GM18508 (cell line): ENCODE data around the gene NIPAL1.
"Not testable (repeated sequence)": the region's sequence is repeated elsewhere in the genome, so short reads cannot be mapped to it uniquely, and the experiment has no call there.

Source experiments
- ATAC-seq: cut with Tn5 transposase; IDR thresholded peaks from one replicate; pipeline ENCODE4 v1.9.1; 2021; ENCODE audit warnings: moderate number of reproducible peaks; ENCODE audit not compliant: insufficient read depth, unreplicated experiment

The NIPAL1 gene

DNA sequence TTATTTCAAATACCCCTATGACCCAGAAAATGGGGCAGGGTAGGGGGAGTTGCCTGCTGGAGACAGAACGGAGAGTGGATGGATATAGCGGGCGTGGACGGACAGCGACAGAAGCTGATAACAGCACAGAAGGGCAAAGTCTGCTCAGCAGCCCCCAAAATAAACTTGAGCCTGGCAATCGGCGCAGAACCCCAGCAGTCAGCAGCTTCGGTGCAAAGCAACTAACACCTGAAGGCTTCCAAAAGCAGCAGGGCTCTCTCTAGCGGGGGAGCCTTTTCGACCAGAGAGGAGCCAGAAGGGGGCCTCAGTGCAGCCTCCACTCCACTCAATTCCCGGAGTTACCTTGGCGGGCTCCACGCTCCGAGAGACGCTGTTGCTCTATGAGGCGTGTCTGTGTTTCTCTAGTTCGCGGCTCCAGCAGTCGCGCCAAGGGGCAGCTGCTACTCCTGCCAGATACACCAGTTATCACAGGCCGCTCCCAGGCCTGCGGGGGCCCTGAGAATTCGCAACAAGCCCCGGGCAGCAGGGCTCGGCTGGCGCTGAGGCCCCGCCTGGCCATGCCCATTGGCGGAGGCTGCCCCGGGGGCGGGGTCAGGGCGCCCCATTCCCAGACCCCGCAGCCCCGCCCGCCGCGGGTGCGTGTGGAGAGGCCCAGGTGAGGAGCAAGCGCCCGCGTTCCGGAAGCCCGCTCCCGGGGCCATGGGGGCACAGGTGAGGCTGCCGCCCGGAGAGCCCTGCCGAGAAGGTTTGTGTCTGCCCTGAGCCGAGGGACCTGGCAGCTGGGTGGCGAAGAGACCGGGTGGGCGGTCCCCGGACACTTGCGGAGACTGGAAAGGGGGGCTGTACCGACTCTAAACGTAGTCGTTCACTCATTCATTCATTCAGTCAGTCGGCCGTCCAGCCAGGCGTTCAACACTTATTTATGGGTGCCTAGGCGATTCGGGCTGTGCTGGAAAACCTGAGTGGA, at the start of gene NIPAL1, which contains the start of gene CNGA1:
Gene NIPAL1, plus strand, starts transcription at position 632 of the 967 bp plus-strand sequence. Its CDS starts 68 bp downstream, at position 700.
Gene CNGA1, minus strand, starts transcription at position 541 of the 967 bp plus-strand sequence. CDS start 63,992 bp downstream, outside the sequence.
- ATAC-seq: peak; percentile 68

DNA sequence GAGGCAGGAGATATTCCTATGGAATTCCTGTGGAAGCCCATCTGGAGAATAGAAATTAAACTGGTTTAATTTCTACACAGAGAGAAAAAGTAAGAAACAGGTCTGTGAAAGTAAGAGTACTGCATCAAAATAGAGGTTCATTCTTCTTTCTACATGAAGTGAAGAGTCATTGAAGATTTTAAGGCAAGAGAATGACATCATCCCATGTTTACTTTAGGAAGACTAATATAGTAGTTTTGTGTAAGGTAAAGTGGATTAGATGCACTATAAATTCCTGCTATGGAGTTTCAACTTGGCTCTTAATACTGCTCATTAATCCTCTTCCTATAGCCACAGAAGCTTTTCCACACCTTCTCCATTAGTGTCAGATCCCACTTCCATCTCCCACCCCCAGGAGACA, 47.7 kb upstream of the NIPAL1 start:
- no peak for ATAC-seq

DNA sequence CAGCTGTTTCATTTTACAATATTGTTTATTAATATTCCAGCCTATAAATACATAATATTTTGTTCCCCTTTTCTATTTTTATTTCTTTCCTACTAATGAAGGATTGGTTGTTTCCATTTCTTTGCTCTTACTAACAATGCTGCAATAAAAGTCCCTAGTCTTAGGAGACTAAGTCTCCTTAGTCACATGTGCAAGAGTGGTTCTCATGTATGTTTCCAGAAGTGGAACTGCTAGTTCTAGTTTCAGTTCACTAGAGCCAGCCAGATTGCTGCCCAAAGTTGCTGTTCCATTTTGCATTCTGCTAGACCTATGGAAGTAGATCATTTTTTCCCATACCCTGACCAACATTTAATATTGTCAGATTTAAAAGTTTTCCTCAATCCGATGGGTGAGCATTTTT, 44.4 kb upstream of the NIPAL1 start:
- peak; percentile 65 for ATAC-seq

GRCh38 chr4:47972721-47973120, 43.9 kb upstream of the NIPAL1 start:
- no peak for ATAC-seq

DNA sequence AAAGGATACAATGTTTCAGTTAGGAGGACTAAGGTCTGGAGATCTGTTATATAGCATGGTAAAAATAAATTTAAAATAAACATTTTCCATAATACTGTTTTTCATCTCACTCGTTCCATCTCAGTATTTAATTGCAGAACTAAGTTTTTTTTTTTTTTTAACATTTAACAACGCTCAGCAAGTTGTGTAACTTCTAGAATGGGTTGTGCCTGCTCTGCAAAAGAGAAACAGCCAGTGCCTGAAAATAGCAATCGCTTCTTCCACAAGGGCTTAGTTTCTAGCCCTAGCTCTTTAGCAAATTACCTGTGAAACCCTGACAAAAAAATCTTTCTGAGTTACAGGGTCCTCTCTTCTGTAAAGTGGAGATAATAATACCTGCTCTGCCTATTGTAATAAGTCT, 42.0 kb upstream of the NIPAL1 start:
- no peak for ATAC-seq

DNA sequence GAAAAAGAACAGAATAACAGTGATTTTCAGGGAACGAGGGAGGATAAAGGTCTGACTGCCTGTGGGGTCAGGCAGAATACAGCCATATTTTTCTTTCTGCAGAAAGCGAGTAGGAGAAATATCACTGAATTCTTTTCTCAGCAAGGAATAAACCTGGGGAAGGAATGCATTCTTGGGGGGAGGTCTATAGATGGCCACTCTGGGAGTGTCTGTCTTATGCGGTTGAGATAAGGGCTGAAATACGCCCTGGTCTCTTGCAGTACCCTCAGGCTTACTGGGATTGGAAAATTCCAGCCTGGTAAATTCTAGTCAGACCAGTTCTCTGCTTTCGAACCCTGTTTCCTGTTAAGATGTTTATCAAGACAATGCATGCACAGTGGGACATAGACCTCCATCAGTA, 26.4 kb upstream of the NIPAL1 start:
- ATAC-seq: no peak

GRCh38 chr4:47992475-47992874, 24.1 kb upstream of the NIPAL1 start:
- ATAC-seq: not testable (repeated sequence)

GRCh38 chr4:47996021-47996420, 20.6 kb upstream of the NIPAL1 start:
- ATAC-seq: no peak

DNA sequence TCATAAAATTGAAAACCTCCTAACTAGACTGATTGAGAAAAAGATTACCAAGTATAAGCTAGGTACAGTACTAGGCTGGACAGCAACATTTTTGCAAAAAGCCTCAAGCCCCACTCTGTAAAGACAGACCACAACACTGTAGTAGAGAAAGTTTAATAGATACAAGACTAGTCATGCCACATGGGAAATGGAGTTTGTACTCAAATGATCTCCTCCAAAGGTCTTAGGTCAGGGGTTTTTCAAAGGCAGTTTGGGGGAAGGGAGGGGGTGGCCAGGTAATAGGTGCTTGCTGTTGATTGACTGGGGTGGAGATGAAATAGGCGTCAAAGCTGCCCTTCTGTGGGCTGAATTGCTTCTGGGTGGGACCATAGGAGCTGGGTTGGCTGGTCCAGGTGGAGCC, 14.3 kb upstream of the NIPAL1 start:
- no peak for ATAC-seq

- ATAC-seq: not testable (repeated sequence)
These were observed 13.0 kb upstream of the NIPAL1 start for GRCh38 chr4:48003568-48003967.

- ATAC-seq: no peak
These were observed 10.8 kb upstream of the NIPAL1 start for GRCh38 chr4:48005781-48006180.

DNA sequence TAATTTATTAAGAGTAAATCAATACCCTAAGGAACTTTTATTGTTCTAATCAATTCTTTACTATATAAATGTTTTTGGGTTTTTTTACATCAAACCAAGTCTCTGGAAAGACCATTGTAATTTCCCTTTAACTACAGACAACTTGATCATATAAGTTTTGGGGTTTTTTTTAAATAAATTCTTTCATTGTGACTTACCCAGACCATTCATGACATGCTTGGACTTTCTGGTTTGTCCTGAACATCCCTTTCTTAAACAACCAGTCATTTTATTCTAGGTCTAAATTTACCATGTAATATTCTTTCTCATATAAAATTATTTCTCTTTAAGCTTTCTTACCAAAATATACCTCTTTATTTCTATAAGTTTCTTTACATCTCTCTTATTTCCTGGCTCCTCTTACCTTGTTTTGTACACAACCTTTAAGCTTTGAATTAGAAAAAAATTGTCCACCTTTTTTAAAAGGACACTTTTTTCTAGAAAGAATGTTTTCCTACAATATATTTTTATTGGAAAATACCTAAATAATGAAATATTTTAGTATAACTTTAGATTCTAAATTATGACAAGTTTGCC, 8.5 kb upstream of the NIPAL1 start:
- ATAC-seq: no peak

- ATAC-seq: not testable (repeated sequence)
These were observed 5.7 kb upstream of the NIPAL1 start for GRCh38 chr4:48010906-48011305.

DNA sequence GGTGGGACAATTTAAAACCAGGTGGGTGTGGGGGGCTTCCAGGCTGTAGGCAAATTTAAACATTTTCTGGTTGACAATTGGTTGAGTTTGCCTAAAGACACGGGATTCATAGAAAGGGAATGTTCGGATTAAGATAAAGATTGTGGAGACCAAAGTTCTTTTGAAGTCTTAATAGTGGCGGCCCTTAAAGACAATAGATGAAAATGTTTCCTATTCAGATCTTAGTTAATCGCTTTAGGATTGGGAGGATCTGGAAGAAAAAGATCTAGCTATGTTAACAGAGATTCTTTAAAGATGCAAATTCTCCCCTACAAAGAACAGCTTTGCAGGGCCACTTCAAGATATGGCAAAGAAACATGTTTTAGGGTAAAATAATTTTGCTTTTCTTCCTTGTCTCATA, 4.8 kb upstream of the NIPAL1 start:
- ATAC-seq: no peak

DNA sequence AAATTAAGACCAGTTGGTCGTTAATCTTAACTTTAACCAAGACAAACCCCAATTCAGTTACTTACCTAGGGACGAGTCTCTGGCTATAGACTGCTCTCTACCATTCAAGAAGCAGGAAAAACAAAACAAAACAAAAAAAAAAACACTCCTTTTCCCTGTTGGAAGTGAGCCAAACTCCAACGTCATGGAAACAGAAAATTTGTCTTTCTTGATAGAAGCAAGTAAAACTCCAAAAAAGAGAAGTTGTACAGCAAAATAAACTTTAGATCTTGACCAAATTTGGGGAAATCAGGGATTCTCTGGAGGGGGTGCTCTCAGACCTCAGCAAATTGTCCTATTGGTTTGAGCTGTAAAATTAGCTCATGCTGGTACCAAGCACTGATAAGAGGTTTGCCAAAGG, 3.7 kb upstream of the NIPAL1 start:
- no peak for ATAC-seq

- no peak for ATAC-seq
These were observed 1.4 kb upstream of the NIPAL1 start for GRCh38 chr4:48015216-48015615.

- no peak for ATAC-seq
These were observed 894 bp upstream of the NIPAL1 start for GRCh38 chr4:48015678-48016077.

DNA sequence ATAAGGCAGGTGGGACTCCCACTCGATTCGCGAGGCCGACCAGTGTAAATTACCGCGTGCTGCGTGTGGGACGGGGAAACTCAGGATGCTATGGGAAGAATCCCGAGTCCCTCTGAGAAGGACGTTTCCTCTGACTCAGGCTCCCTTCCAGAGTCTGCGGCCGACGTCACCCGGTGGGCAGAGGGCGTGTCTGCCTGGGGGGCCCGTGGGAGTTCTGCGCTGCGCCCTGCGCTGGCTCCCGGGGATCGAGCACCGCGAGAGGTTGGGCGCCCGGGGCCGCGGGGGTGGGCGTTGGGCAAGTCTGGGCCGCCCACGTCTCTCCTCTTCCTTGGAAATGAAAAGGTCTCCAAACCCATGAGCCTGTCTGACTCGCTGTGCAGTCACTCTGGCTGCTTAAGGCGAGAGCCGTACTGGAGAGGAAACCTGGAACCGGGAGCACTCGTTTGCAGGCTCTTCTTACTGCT, 568 bp downstream of the NIPAL1 start:
- ATAC-seq: no peak

GRCh38 chr4:48018112-48018511, 1.5 kb downstream of the NIPAL1 start:
- no peak for ATAC-seq

DNA sequence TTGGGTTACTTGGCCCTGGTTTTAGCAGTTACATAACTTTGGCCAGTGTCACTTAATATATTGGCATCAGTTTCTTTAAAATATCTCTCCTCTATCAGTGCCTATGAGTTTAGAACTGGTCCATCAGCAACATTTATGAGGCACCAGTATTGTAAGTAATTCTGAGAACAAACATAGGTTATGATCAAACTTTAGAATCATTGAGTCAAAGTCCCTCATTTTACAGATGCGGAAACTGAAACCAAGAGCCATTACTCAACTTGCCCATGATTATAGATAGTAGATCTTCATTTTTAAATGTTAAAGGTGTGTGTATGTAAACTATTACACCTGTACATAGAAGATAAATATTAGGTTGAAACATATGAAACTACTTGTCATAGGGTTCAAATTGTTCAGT, 4.5 kb downstream of the NIPAL1 start:
- no peak for ATAC-seq

DNA sequence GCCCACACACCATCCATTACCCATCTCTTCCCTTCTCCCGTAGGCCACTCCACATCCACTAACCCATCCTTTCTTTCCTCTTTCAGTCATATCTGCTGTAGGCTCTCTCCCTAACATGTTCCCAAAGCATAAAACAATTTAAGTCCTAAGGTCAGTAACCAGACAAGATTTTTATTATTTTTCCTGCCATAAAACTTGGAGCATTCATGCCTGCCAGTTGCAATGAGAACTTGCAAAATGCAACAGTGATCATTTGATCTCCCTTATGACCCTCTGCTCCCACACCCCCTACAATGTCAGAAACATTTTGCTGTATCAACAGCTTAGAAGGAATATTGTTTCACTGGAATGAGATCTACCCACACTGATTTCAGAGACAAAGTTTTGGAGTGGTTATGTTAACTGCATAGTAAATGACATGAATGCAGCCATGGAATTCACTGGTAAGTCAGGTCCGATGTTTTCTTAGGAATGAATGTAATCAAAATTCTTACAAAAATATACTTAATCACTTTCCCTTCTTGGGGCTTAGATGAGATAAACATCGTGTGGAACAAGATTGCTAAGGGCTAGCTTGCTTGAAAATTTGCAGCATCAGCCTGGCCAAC, 5.7 kb downstream of the NIPAL1 start:
- ATAC-seq: no peak
